ENCODE measurements around the gene PATE3. TPM values are rescaled to one million over a fixed set of nuclear protein-coding genes. Genes with fewer than 3 reads are reported as not detected.

Gene PATE3
- total RNA-seq, 1 experiment from 2014 or later, result not detected

- ATAC-seq, result no peak
- no TSS peak for BruUV-seq (replicated peaks)
- intact Hi-C loops (cut with micrococcal nuclease; ENCODE audit: unreplicated experiment), result no loop called here
These were observed 2.9 kb downstream of the PATE3 start for GRCh38 chr11:125790825-125791224.

GRCh38 chr11:125797641-125798040 lies 9.7 kb downstream of the PATE3 start:
- DNase-seq (ENCODE audit: low read depth, low spot score), result no peak
- no peaks in the 10 kb centered on the region for H3K27me3 ChIP-seq (ENCODE audit: control insufficient read depth, insufficient read depth, low read length)
- intact Hi-C loops (cut with micrococcal nuclease; ENCODE audit: unreplicated experiment) (no loop called here), in situ Hi-C loops (cut with HindIII; ENCODE audit: low pct_unique_long_range_greater_than_20kb, low sequenced_read_pairs) (no loop called here)
- TF ChIP-seq SIN3A (IDR thresholded peaks at IDR 0.05; ENCODE audit: borderline replicate concordance, insufficient read depth, low read depth, low read length) (no peak), TCF7L2 (IDR thresholded peaks at IDR 0.05; ENCODE audit: low read depth, low read length) (no peak), REST (IDR thresholded peaks at IDR 0.05; ENCODE audit: insufficient read depth in 1 of 2, low read depth in 2 of 2, low read length in 1 of 2) (no peak), POLR2AphosphoS5 (IDR thresholded peaks at IDR 0.05; ENCODE audit: low read depth, low read length) (no peak)
- TF ChIP-seq, protein P1, sequence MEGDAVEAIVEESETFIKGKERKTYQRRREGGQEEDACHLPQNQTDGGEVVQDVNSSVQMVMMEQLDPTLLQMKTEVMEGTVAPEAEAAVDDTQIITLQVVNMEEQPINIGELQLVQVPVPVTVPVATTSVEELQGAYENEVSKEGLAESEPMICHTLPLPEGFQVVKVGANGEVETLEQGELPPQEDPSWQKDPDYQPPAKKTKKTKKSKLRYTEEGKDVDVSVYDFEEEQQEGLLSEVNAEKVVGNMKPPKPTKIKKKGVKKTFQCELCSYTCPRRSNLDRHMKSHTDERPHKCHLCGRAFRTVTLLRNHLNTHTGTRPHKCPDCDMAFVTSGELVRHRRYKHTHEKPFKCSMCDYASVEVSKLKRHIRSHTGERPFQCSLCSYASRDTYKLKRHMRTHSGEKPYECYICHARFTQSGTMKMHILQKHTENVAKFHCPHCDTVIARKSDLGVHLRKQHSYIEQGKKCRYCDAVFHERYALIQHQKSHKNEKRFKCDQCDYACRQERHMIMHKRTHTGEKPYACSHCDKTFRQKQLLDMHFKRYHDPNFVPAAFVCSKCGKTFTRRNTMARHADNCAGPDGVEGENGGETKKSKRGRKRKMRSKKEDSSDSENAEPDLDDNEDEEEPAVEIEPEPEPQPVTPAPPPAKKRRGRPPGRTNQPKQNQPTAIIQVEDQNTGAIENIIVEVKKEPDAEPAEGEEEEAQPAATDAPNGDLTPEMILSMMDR (IDR thresholded peaks at IDR 0.05), result no peak
- H3K9me3 ChIP-seq (ENCODE audit: control insufficient read depth, insufficient read depth, low read depth, low read length), result peaks cover 46% of the 10 kb centered on the region
- BruUV-seq (replicated peaks), result no TSS peak
- no peaks in the 10 kb centered on the region for H3K36me3 ChIP-seq (ENCODE audit: control insufficient read depth, insufficient read depth, low read length)
- no peaks in the 10 kb centered on the region for H3K4me1 ChIP-seq (ENCODE audit: control insufficient read depth, insufficient read depth, low read length)
- no peak overlapping the region for H3K27ac ChIP-seq (ENCODE audit: low read length)
- no peak for ATAC-seq
- H3K4me3 ChIP-seq (ENCODE audit: low read depth in 2 of 2, low read length in 2 of 2), result no peak overlapping the region
- POLR2A ChIA-PET, result no interaction called here
- CTCF ChIA-PET, result no interaction called here

More at GRCh38 chr11:125790825-125791224, 2.9 kb downstream of the PATE3 start:
- Histone ChIP-seq H3K4me3 (ENCODE audit: low read depth in 2 of 2, low read length in 2 of 2) (no peak overlapping the region), H3K9me3 (ENCODE audit: control insufficient read depth, insufficient read depth, low read depth, low read length) (peaks cover 7% of the 10 kb centered on the region), H3K4me1 (ENCODE audit: control insufficient read depth, insufficient read depth, low read length) (no peaks in the 10 kb centered on the region), H3K36me3 (ENCODE audit: control insufficient read depth, insufficient read depth, low read length) (no peaks in the 10 kb centered on the region), H3K27ac (ENCODE audit: low read length) (no peak overlapping the region), H3K27me3 (ENCODE audit: control insufficient read depth, insufficient read depth, low read length) (no peaks in the 10 kb centered on the region)
- ChIA-PET CTCF (no interaction called here), POLR2A (no interaction called here)
- TF ChIP-seq, protein P1 (IDR thresholded peaks at IDR 0.05), result no peak
- TF ChIP-seq POLR2AphosphoS5 (IDR thresholded peaks at IDR 0.05; ENCODE audit: low read depth, low read length), result no peak
- no peak for TF ChIP-seq SIN3A (IDR thresholded peaks at IDR 0.05; ENCODE audit: borderline replicate concordance, insufficient read depth, low read depth, low read length)
- TF ChIP-seq REST (IDR thresholded peaks at IDR 0.05; ENCODE audit: insufficient read depth in 1 of 2, low read depth in 2 of 2, low read length in 1 of 2), result no peak
- no peak for TF ChIP-seq TCF7L2 (IDR thresholded peaks at IDR 0.05; ENCODE audit: low read depth, low read length)
- in situ Hi-C loops (cut with HindIII; ENCODE audit: low pct_unique_long_range_greater_than_20kb, low sequenced_read_pairs), result no loop called here
- no peak for DNase-seq (ENCODE audit: low read depth, low spot score)

All from Panc1 (cell line).